Esophagus squamous epithelium (tissue), 4 donors: Measurements from ENCODE around the gene CAPNS2.

ENCODE experiments used
- POLR2A ChIP-seq, 4 donors: fragments of 450-650 bp; IDR thresholded peaks; one replicate each; pipeline ENCODE4 v1.6.1; 2017; ENCODE audit warnings: antibody characterized with exemption in 4 of 4, mild to moderate bottlenecking in 4 of 4, moderate library complexity in 3 of 4
- TF ChIP-seq, protein P1 (sequence below), 6 experiments: fragments of 450-650 bp in 4 of 6; fragments of 200-600 bp in 2 of 6; sonication (generic) in 2 of 6; IDR thresholded peaks; one replicate each; pipeline ENCODE4 v1.5.1; 2016 to 2019; ENCODE audit warnings: antibody characterized with exemption in 6 of 6, mild to moderate bottlenecking in 4 of 6, moderate library complexity in 4 of 6

DNA sequence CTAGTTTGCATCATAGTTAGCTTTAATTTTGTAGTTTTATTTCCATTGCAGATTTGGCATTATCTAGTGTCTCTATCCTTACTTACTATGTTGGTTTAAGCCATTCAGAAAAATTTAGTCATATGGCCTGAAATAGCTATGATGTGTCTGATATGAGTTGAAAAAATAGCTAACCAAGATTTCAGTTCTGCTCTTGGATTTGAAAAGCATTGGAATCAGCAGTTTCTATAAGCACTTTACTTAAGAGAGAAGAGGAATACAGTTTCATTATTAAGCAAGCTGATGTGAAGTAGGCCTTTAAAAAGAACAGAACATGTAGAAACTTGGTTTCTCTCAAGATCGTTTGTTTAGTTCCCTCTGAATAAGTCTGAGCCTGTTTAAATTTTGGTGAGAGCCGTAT, 31.7 kb upstream of the CAPNS2 start:
- TF ChIP-seq, protein P1, sequence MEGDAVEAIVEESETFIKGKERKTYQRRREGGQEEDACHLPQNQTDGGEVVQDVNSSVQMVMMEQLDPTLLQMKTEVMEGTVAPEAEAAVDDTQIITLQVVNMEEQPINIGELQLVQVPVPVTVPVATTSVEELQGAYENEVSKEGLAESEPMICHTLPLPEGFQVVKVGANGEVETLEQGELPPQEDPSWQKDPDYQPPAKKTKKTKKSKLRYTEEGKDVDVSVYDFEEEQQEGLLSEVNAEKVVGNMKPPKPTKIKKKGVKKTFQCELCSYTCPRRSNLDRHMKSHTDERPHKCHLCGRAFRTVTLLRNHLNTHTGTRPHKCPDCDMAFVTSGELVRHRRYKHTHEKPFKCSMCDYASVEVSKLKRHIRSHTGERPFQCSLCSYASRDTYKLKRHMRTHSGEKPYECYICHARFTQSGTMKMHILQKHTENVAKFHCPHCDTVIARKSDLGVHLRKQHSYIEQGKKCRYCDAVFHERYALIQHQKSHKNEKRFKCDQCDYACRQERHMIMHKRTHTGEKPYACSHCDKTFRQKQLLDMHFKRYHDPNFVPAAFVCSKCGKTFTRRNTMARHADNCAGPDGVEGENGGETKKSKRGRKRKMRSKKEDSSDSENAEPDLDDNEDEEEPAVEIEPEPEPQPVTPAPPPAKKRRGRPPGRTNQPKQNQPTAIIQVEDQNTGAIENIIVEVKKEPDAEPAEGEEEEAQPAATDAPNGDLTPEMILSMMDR (IDR thresholded peaks at IDR 0.05), result no peak
- no peak for TF ChIP-seq POLR2A (IDR thresholded peaks at IDR 0.05)
